ENCODE data around the gene LYAR.

LYAR gene, protein sequence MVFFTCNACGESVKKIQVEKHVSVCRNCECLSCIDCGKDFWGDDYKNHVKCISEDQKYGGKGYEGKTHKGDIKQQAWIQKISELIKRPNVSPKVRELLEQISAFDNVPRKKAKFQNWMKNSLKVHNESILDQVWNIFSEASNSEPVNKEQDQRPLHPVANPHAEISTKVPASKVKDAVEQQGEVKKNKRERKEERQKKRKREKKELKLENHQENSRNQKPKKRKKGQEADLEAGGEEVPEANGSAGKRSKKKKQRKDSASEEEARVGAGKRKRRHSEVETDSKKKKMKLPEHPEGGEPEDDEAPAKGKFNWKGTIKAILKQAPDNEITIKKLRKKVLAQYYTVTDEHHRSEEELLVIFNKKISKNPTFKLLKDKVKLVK

DNA sequence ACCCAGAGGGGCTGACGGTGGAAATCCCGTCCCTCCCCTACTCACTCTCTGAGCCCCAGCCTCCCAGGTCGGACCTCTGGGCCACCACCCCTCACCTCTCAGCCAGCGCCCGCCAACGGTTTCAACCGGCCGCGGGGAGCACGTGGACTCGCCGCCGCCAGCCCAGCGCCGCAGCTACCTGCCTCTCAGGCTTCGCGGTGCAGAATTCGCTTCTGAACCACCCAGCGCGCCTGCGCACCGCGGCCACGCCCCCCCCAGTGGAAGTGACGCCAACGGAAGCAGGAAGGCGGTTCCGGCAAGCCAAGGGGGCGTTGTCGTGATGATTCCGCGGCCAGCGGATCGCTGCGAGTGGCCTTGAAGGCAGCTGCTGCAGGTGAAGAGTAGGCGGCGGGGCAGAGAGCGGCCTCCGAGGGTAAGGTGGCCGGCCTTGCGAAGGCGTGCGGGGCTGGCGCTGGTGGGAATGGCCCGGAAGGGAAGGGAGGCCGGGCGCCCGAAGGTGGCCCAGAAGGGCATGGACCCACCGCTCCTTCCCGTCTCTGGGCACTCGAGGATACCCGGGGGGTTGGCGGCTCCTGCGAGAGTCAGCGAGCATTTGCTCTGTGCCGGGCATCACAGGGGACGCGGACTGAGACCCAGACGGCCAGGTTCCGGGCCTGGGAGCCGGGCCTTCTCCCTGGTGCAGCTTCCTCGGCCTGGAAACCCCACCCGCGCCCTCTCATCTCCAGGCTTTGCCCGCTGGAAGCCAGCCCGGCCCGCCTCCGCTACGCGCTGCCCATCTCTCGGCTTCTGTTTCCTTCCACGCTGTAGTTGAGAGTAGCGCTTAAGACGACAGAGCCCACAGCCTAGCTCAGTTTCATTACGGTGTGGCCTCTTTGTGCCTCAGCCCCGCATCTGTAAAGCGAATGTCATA lies at the start of gene LYAR, which contains the start of gene ZBTB49:
LYAR (minus strand) TSS at position 214 of the 910 bp plus-strand sequence. CDS start 6,412 bp downstream, outside the sequence.
ZBTB49 (plus strand) TSS at position 311 of the 910 bp plus-strand sequence. CDS start 9,695 bp downstream, outside the sequence.
- peak; percentile 35 to 76 for DNase-seq

- DNase-seq = no peak
These were observed 49.6 kb upstream of the LYAR start for GRCh38 chr4:4339504-4340085.

GRCh38 chr4:4338210-4339001 lies 48.5 kb upstream of the LYAR start:
- no peak for DNase-seq

DNA sequence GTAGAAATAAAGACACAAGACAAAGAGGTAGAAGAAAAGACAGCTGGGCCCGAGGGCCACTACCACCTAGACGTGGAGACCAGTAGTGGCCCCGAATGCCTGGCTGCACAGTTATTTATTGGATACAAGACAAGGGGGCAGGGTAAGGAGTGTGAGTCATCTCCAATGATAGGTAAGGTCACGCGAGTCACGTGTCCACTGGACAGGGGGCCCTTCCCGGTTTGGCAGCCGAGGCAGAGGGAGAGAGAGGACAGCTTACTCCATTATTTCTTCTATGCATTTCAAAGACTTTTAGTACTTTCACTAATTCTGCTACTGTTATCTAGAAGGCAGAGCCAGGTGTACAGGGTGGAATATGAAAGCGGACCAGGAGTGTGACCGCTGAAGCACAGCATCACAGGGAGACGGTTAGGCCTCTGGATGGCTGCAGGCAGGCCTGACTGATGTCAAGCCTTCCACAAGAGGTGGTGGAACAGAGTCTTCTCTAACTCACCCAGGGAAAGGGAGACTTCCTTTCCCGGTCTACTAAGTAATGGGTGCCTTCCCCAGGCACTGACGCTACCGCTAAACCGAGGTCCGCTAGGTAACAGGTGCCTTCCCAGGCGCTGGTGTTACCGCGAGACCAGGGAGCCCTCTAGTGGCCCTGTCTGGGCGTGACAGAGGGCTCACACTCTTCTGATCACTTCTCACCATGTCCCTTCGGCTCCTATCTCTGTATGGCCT lies 45.0 kb upstream of the LYAR start:
- DNase-seq = no peak

DNA sequence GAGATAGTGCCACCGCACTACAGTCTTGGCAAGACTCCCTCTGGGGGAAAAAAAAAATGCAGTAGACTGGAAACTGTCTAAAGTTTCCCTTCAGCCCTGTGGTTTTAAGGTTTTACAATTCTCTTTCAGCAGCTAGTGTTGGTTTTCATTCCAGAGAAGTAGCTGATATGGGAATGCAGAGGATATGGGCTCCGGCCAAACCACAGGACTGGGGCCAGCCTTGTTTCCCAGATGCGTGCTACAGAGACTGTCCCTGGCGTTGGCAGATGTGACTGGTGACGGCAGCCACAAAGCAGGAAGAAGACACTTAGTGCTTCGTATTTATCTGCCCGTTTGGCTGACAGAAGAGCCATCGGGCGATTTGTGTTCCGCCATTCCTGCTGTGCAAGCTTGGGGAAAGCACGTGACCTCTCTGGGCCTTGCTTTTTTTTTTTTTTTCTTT lies 43.3 kb upstream of the LYAR start:
- DNase-seq = no peak

DNA sequence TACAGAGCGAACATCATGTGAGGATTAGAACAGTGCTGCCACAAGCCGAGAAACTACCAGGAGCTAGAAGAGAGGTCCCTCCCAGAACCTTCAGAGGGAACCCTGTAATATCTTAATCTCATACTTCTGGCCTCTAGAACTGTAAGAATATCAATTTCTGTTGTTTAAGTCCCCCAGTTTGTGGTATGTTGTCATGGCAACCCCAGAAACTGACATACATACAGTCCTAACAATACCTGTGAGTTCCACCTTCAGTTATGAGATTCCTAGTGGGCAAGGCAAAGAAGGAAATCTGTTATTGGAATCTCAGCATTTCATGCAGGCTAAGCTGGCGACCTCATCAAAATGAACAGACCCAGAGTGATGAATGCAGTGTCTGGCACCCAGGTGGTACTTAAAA lies 42.6 kb upstream of the LYAR start:
- no peak for DNase-seq

DNA sequence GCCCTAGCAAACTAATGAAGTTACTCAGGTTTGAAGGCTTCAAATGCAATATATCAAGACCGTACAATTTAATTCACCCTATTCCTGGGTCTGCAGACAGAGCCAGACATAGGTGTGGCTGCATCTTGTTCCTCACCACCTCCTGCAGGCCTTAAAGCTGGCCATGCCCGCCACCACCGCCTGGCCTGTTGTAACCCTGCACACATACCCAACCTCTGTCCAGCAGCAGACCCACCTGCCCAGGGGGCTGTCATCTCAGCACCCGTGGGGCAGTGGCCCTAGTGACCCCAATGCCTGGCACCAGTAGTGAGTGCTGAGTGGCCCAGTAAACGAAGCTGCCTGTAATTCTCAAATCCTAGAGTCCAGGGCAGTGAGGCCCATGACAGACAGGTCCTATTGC lies 40.8 kb upstream of the LYAR start:
- no peak for DNase-seq

- no peak for DNase-seq
These were observed 39.5 kb upstream of the LYAR start for GRCh38 chr4:4329496-4329895.

DNA sequence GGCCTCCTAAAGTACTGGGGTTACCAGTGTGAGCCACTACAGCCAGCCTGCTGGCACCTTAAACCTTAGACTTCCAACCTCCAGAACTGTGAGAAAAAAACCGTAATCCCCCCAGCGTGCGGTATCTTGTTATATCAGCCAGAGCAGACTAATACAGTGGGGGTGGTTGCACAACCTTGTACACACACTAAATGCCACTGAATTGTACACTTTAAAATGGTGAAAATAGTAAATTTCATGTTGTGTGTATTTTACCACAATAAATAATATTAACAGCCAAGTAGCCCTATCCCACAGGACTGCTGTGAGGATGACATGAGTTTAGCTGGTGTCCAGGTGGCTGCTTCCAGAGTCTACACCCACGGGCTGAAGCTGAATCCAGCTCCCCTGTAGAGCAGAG lies 38.9 kb upstream of the LYAR start:
- no peak for DNase-seq

- DNase-seq = no peak
These were observed 38.3 kb upstream of the LYAR start for GRCh38 chr4:4328206-4328605.

- no peak for DNase-seq
These were observed 37.7 kb upstream of the LYAR start for GRCh38 chr4:4327652-4328121.

GRCh38 chr4:4326166-4326565 lies 36.2 kb upstream of the LYAR start:
- DNase-seq = no peak

DNA sequence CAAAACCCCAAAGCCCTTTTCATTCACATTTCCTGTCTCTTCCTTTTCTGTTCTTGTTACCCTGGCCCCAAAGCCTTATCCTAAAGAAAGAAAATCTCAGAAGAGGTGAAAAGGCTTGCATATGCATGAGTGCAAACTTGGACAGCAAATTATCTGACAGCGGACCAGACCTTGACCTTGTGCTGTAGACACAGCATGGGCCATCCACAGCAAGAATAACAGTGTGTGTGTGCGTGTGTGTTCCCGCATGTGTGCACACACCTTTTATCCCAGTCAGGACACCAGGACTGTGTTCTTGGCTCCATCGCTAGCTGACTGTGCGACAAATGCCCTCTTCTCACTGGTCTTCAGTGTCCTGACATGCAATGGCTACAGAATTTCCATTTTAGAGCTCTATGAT lies 35.4 kb upstream of the LYAR start:
- no peak for DNase-seq

- DNase-seq = no peak
These were observed 34.0 kb upstream of the LYAR start for GRCh38 chr4:4323705-4324534.

DNA sequence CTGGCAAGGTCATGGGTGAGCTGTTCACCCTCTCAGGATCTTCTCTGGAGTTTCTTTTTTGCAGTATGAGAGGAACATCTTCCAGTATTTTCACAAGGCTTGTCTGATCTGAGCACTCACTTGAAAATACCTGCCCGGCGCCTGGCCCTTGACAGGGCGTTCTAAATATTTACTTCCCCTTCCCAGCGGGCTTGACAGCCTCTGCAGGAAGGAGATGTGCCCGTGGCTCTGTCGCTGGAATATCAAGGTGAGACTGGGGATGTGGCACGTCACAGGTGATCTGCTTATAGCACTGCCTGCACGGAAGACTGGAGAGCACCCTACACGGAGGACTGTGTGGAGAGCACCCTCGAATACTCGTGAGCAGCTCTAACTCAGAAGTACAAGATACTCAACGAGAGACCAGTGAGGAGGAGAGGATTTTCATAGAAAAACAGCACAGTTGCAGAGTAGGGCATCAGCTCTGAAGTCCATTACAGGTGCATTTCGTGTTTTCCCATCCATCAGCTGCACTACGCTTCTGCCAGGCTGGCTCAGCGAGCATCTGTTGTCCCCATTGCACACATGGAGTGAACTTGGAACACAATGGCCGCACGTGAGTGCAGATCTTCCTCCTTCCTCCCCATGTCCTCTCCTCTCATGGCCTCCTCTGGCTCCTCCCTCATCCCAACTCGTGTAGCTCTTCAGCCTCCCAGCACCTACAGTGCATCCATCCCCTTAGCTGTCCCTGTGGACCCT lies 32.2 kb upstream of the LYAR start:
- no peak for DNase-seq

DNA sequence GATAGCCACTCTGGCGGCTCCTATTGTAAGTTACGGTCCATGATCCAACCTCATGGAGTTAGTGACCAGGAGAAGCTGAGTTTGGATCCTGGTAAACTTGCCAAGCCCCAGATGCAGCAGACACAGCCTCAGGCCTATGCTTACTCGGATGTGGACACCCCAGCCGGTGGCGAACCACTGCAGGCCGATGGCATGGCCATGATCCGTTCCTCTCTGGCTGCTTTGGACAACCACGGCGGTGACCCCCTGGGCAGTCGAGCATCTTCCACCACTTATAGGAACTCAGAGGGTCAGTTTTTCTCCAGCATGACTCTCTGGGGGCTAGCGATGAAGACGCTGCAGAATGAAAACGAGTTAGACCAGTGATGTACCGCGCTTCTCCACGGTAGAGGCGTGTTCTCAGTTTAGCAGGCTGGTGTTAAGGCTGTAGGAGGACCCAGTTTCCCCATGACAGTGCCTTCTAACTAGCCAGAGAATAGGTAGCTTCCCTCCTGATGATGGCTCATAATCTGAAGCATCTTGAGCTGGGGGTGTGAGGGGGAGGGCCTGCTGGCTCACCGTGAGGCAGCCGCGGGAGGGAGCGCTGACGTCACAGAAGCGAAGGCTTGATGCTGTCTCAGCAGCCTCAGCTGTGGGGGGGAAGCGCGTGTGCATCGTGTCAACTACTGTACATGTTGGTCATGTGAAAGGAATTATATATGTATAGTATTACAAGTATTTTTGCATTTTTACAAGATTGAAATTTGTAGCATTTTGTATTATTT lies 31.2 kb upstream of the LYAR start:
- no peak for DNase-seq

- no peak for DNase-seq
These were observed 30.6 kb upstream of the LYAR start for GRCh38 chr4:4320528-4320927.

DNA sequence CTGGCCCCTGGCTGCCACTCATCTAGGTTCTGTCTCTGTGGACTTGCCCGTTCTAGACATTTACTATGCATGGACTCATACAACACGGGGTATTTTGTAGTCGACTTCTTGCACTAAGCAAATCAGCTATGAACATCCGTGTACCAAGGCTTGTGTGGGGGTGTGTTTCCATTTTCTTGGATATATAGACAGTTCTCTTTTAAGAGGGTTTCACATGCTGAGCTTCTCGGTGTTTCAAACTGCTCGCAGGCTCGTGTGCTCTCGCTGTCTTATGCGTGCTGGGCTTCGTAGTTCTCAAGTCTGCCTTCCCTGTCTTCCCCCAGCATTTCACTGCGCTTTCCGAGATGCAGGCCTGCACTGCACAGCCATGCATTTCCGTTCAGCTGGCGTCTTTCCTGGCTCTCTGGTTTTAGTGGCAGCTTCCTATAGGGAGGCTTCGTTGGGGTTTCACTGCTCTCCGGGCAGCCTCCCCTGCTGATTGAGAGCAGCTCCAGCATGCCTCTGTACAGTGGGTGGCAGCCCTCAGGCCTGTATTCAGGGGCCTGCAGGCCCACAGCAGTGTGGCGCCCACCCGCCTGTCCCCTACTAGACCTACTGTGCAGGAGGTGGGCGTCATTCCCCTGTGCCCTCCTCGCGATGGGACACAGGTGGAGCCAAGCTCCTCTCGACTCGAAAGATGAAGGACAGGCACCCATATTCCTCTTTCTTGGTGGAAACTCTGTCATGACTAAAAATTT lies 27.7 kb upstream of the LYAR start:
- no peak for DNase-seq

DNA sequence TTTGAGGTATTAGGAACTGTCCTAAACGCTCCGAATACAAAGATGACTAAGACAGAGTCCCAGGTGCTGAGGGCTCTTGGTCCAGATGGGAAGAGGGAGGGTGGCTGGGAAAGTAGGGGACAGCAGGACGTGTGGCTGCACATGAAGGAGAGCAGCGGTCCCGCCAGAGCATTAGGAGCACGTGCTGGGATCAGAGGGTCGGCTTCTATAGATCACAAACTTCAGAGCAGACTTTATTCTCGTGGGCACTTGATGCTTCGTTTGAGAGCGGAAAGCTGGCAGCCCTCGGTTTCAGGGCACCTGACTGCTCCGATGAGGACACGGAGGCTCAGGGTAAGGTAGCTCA lies 26.2 kb upstream of the LYAR start:
- no peak for DNase-seq
